ENCODE results near the gene NREP.

Gene NREP

GRCh38 chr5:111743988-111744387 lies 13.0 kb downstream of the NREP start:
- Histone ChIP-seq H3K27me3 (ENCODE audit: low read depth, low read length) (no peaks in the 10 kb centered on the region), H3K4me2 (ENCODE audit: low read length) (no peak overlapping the region), H3K9me3 (ENCODE audit: insufficient read depth, low read length) (no peaks in the 10 kb centered on the region), H3K4me1 (ENCODE audit: low read length) (no peaks in the 10 kb centered on the region), H3K79me2 (ENCODE audit: low read length) (no peaks in the 10 kb centered on the region), H3K27ac (ENCODE audit: low read length) (no peak overlapping the region), H2AFZ (ENCODE audit: low read depth, low read length) (no peak overlapping the region), H3K9ac (ENCODE audit: low read length) (no peak overlapping the region), H3K36me3 (replicated peaks; ENCODE audit: low read depth, low read length) (peaks cover 7% of the 10 kb centered on the region), H3K4me3 (ENCODE audit: low read length) (no peak overlapping the region), H4K20me1 (ENCODE audit: insufficient read depth, low read length) (no peaks in the 10 kb centered on the region)
- no peak for TF ChIP-seq EZH2phosphoT487 (IDR thresholded peaks at IDR 0.05; ENCODE audit: low read depth)

- no peaks in the 10 kb centered on the region for H3K27me3 ChIP-seq (ENCODE audit: low read depth, low read length)
- TF ChIP-seq CTCF (IDR thresholded peaks at IDR 0.05; ENCODE audit: low read depth, low read length): no peak
- no peak for TF ChIP-seq EZH2phosphoT487 (IDR thresholded peaks at IDR 0.05; ENCODE audit: low read depth)
- H3K4me1 ChIP-seq (ENCODE audit: low read length): no peaks in the 10 kb centered on the region
- H3K4me3 ChIP-seq (ENCODE audit: low read length): no peak overlapping the region
- H3K9me3 ChIP-seq (ENCODE audit: insufficient read depth, low read length): no peaks in the 10 kb centered on the region
- no peaks in the 10 kb centered on the region for H4K20me1 ChIP-seq (ENCODE audit: insufficient read depth, low read length)
- H3K27ac ChIP-seq (ENCODE audit: low read length): no peak overlapping the region
- no peak overlapping the region for H2AFZ ChIP-seq (ENCODE audit: low read depth, low read length)
- H3K36me3 ChIP-seq (replicated peaks; ENCODE audit: low read depth, low read length): peaks cover 5% of the 10 kb centered on the region
- no peaks in the 10 kb centered on the region for H3K79me2 ChIP-seq (ENCODE audit: low read length)
- no peak overlapping the region for H3K9ac ChIP-seq (ENCODE audit: low read length)
- no peak overlapping the region for H3K4me2 ChIP-seq (ENCODE audit: low read length)
Measured at GRCh38 chr5:111743512-111743911, 13.5 kb downstream of the NREP start.

GRCh38 chr5:111742177-111742994 lies 14.6 kb downstream of the NREP start:
- no peak overlapping the region for H3K4me2 ChIP-seq (ENCODE audit: low read length)
- H3K9me3 ChIP-seq (ENCODE audit: insufficient read depth, low read length): no peaks in the 10 kb centered on the region
- TF ChIP-seq EZH2phosphoT487 (IDR thresholded peaks at IDR 0.05; ENCODE audit: low read depth) (no peak), CTCF (IDR thresholded peaks at IDR 0.05; ENCODE audit: low read depth, low read length) (no peak)
- H3K79me2 ChIP-seq (ENCODE audit: low read length): no peaks in the 10 kb centered on the region
- no peak overlapping the region for H3K9ac ChIP-seq (ENCODE audit: low read length)
- no peaks in the 10 kb centered on the region for H3K27me3 ChIP-seq (ENCODE audit: low read depth, low read length)
- H3K36me3 ChIP-seq (replicated peaks; ENCODE audit: low read depth, low read length): no peaks in the 10 kb centered on the region
- H2AFZ ChIP-seq (ENCODE audit: low read depth, low read length): no peak overlapping the region
- no peak overlapping the region for H3K4me3 ChIP-seq (ENCODE audit: low read length)
- H3K27ac ChIP-seq (ENCODE audit: low read length): no peak overlapping the region
- H3K4me1 ChIP-seq (ENCODE audit: low read length): no peaks in the 10 kb centered on the region
- H4K20me1 ChIP-seq (ENCODE audit: insufficient read depth, low read length): no peaks in the 10 kb centered on the region

- H3K9ac ChIP-seq (ENCODE audit: low read length): no peak overlapping the region
- TF ChIP-seq EZH2phosphoT487 (IDR thresholded peaks at IDR 0.05; ENCODE audit: low read depth): no peak
- TF ChIP-seq CTCF (IDR thresholded peaks at IDR 0.05; ENCODE audit: low read depth, low read length): no peak
- no peak overlapping the region for H2AFZ ChIP-seq (ENCODE audit: low read depth, low read length)
- H3K36me3 ChIP-seq (replicated peaks; ENCODE audit: low read depth, low read length): no peaks in the 10 kb centered on the region
- H3K9me3 ChIP-seq (ENCODE audit: insufficient read depth, low read length): no peaks in the 10 kb centered on the region
- H3K4me1 ChIP-seq (ENCODE audit: low read length): no peaks in the 10 kb centered on the region
- no peaks in the 10 kb centered on the region for H3K79me2 ChIP-seq (ENCODE audit: low read length)
- H3K27me3 ChIP-seq (ENCODE audit: low read depth, low read length): no peaks in the 10 kb centered on the region
- H3K4me2 ChIP-seq (ENCODE audit: low read length): no peak overlapping the region
- H3K4me3 ChIP-seq (ENCODE audit: low read length): no peak overlapping the region
- H3K27ac ChIP-seq (ENCODE audit: low read length): no peak overlapping the region
- H4K20me1 ChIP-seq (ENCODE audit: insufficient read depth, low read length): no peaks in the 10 kb centered on the region
Measured at GRCh38 chr5:111741278-111741677, 15.7 kb downstream of the NREP start.
